Right lobe of liver (tissue), 6 donors: ENCODE measurements around the gene ZBTB7C. TPM values are rescaled to one million over a fixed set of nuclear protein-coding genes. Genes with fewer than 3 reads are reported as not detected.

Source experiments
- ATAC-seq, 4 donors: fragments of 200-7000 bp; cut with Tn5 transposase; one replicate each; pipeline ENCODE4 v1.9.1; 2020; ENCODE audit warnings: mild to moderate bottlenecking in 4 of 4, moderate library complexity in 4 of 4
- DNase-seq, 3 donors: peaks; one replicate each; pipeline ENCODE4 v3.0.0-alpha.2; 2020
- H3K27ac ChIP-seq, 3 donors: fragments of 200-600 bp; one replicate each; pipeline ENCODE4 v1.8.0; 2022
- H3K27me3 ChIP-seq, 2 donors: fragments of 200-600 bp; one replicate each; pipeline ENCODE4 v1.8.0; 2022
- H3K36me3 ChIP-seq, 4 donors: fragments of 200-600 bp; sonication (generic) in 1 of 4; one replicate each; pipeline versions ENCODE4 v1.5.1 to v1.8.0; 2017 to 2022; ENCODE audit warnings: control low read depth in 1 of 4
- H3K4me1 ChIP-seq, 4 donors: fragments of 200-600 bp; sonication (generic) in 1 of 4; one replicate each; pipeline versions ENCODE4 v1.5.1 to v1.8.0; 2017 to 2022; ENCODE audit warnings: control low read depth in 1 of 4
- H3K4me3 ChIP-seq, 3 donors: fragments of 200-600 bp; one replicate each; pipeline ENCODE4 v1.8.0; 2022
- H3K9me3 ChIP-seq, 4 donors: fragments of 200-600 bp; sonication (generic) in 1 of 4; one replicate each; pipeline versions ENCODE4 v1.5.1 to v1.8.0; 2017 to 2022; ENCODE audit warnings: control low read depth in 1 of 4
- CTCF ChIP-seq, 4 donors: fragments of 200-600 bp in 3 of 4; fragments of 450-650 bp in 1 of 4; IDR thresholded peaks; one replicate each; pipeline versions ENCODE4 v1.5.1 to v1.8.0; 2016 to 2022; ENCODE audit warnings: antibody characterized with exemption in 4 of 4, mild to moderate bottlenecking in 2 of 4
- POLR2A ChIP-seq: fragments of 450-650 bp; IDR thresholded peaks from one replicate; pipeline ENCODE4 v1.6.1; 2017; ENCODE audit warnings: antibody characterized with exemption, mild to moderate bottlenecking
- WGBS: methylation state at CpG from one replicate; pipeline ENCODE4 v1.1.6; 2018; ENCODE audit warnings: low coverage, low lambda C conversion rate; ENCODE audit not compliant: insufficient coverage; ENCODE audit errors: missing lambda C conversion rate; 5-methylcytosine and 5-hydroxymethylcytosine counted together
- intact Hi-C, 2 donors: fragments of 100-400 bp; cut with DNase I; formaldehyde crosslinking; loops; one replicate each; pipeline versions ENCODE4 v1.11.2 to v1.14.1; 2022
- total RNA-seq, 6 experiments: library from RNA; depleted of rRNA in 2 of 6; stranded (reverse); fragments of >200 nt in 2 of 6; fragmentation: NEBNext Ultra II Directional in 3 of 6; extraction: Animal tissue kit (Norgen Biotek cat#: 25700) in 3 of 6; gene quantifications; one replicate each; pipeline versions ENCODE4 v1.1.0 to v1.2.4, GENCODE V29; 2016 to 2023
- donor health status: DM: no; HTN: yes; CAD: no.
- donor health status: DM: no; HTN: no; CAD: no.
- donor health status: DM: no; HTN: no; CAD: no.
- donor health status: DM: no; HTN: yes; CAD: no.
- donor health status: DM: no; HTN: yes; CAD: no.

The ZBTB7C gene
- total RNA-seq, 6 experiments from 2014 or later = 1.1 to 1.7 (median 1.3) TPM

- ATAC-seq = no peak
- no peak overlapping the region for H3K4me3 ChIP-seq
- DNase-seq = no peak
- no peaks in the 10 kb centered on the region for H3K36me3 ChIP-seq
- H3K27me3 ChIP-seq = no peaks in the 10 kb centered on the region
- no peaks in the 10 kb centered on the region for H3K9me3 ChIP-seq
- intact Hi-C loops = no loop called here
- no peak overlapping the region for H3K27ac ChIP-seq
- WGBS = 13% methylated on average over 12 of the region's 12 CpGs
- no peaks in the 10 kb centered on the region for H3K4me1 ChIP-seq
- TF ChIP-seq CTCF (IDR thresholded peaks at IDR 0.05) (no peak), POLR2A (no peak)
These were observed 13.8 kb upstream of the ZBTB7C start for GRCh38 chr18:48422947-48423378.

GRCh38 chr18:48419277-48420022 lies 10.3 kb upstream of the ZBTB7C start:
- Histone ChIP-seq H3K27me3 (no peaks in the 10 kb centered on the region), H3K36me3 (no peaks in the 10 kb centered on the region), H3K4me3 (no peak overlapping the region), H3K9me3 (no peaks in the 10 kb centered on the region), H3K4me1 (no peaks in the 10 kb centered on the region), H3K27ac (no peak overlapping the region)
- no peak for ATAC-seq
- DNase-seq = no peak
- TF ChIP-seq CTCF (IDR thresholded peaks at IDR 0.05) = peak in 1 of 4 donors; percentile 6
- no peak for TF ChIP-seq POLR2A
- 77% methylated on average over 7 of the region's 10 CpGs for WGBS
- intact Hi-C loops = no loop called here

DNA sequence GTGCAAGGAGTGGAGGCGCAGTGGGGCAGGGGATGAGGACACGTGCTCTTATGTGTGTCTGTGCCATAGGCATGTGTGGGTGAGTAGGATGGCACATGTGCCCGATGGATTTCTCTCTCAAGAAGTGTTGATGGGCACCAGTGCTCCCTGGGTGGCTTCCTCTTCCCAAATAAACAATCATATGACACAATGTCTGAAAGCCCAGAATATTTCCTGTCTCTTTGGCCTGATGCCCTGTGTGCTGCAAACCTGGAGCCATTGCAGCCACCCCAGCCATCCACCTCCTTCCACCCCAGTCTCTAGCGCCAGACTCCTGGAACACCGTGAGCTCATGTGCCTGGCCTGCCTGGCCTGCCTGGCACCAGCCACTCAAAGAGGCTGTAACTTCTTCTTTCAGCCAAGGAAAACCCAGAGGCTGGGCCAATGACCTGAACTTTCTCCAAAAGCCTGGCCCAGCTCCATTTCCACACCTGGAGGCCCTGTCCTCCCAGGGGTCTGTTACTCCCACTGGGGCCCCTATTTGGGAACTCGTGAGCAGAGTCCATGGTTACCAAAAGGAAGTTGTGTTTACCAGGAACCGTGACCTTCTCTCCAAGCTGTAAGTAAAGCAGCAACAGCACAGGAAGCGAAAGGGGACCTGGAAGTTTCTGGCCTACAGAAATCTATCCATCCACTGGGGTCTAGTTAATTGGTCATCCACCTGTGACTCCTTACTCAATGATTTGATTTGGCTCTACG lies 9.5 kb upstream of the ZBTB7C start:
- peak in 3 of 4 donors; percentile 44 to 69 (median 58) for ATAC-seq
- TF ChIP-seq POLR2A = no peak
- TF ChIP-seq CTCF (IDR thresholded peaks at IDR 0.05) = no peak
- intact Hi-C loops = no loop called here

GRCh38 chr18:48417985-48418384 lies 8.8 kb upstream of the ZBTB7C start:
- intact Hi-C loops = no loop called here
- WGBS = 56% methylated on average over 1 of the region's 4 CpGs
- no peaks in the 10 kb centered on the region for H3K9me3 ChIP-seq
- DNase-seq (no peak), ATAC-seq (peak; percentile 10 to 44 (median 36))
- no peaks in the 10 kb centered on the region for H3K4me1 ChIP-seq
- no peak for TF ChIP-seq POLR2A
- TF ChIP-seq CTCF (IDR thresholded peaks at IDR 0.05) = no peak
- no peaks in the 10 kb centered on the region for H3K27me3 ChIP-seq
- no peak overlapping the region for H3K4me3 ChIP-seq
- no peak overlapping the region for H3K27ac ChIP-seq
- H3K36me3 ChIP-seq = no peaks in the 10 kb centered on the region

More for the DNA sequence above, 9.5 kb upstream of the ZBTB7C start:
- no peak for DNase-seq
- H3K36me3 ChIP-seq = no peaks in the 10 kb centered on the region
- 59% methylated on average over 8 of the region's 9 CpGs for WGBS
- no peak overlapping the region for H3K4me3 ChIP-seq
- no peaks in the 10 kb centered on the region for H3K27me3 ChIP-seq
- H3K9me3 ChIP-seq = no peaks in the 10 kb centered on the region
- no peak overlapping the region for H3K27ac ChIP-seq
- no peaks in the 10 kb centered on the region for H3K4me1 ChIP-seq
